ENCODE data around the gene ALG2.
"Not testable (repeated sequence)": the region's sequence is repeated elsewhere in the genome, so short reads cannot be mapped to it uniquely, and the experiment has no call there.

ALG2 gene

GRCh38 chr9:99220011-99220410 lies 1.7 kb downstream of the ALG2 start:
- H3K9me3 ChIP-seq (ENCODE audit: control insufficient read depth, low read length): no peaks in the 10 kb centered on the region
- WGBS, 2 experiments (ENCODE audit: insufficient coverage in 2 of 2): 100% methylated on average over 2 of the region's 4 CpGs; no CpG with 5 or more reads in 1 of the 2 experiments
- peak overlapping the region; percentile 92 for H3K4me3 ChIP-seq (ENCODE audit: extremely low read depth, insufficient read depth, low read length, poor library complexity, severe bottlenecking)
- no peaks in the 10 kb centered on the region for H3K4me1 ChIP-seq (ENCODE audit: control insufficient read depth, insufficient read depth, low read length, poor library complexity, severe bottlenecking)
- peaks cover 49% of the 10 kb centered on the region for H3K36me3 ChIP-seq (ENCODE audit: control insufficient read depth, insufficient read depth, low read length)
- H3K27ac ChIP-seq (ENCODE audit: low read depth, low read length, severe bottlenecking): no peak overlapping the region

DNA sequence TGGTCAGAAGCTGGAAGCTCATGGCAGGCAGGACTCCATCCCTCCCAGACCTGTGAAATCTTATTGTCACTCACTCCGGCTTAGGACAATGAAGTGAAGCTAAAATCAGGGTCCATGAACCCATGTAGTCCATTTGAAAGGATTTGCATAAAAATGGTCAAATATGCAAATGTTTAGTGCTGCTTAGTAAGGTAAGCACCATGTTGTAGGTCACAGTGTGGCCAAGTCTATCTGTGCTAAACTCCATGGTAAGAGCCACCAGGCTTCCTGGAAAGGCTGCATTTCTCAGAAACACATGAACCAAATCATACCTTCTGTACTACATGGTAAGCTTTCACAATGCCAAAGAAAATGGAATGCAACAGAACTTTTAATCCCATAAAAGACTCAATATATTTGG lies 5.7 kb downstream of the ALG2 start:
- Histone ChIP-seq H3K4me3 (ENCODE audit: extremely low read depth, insufficient read depth, low read length, poor library complexity, severe bottlenecking) (no peak overlapping the region), H3K4me1 (ENCODE audit: control insufficient read depth, insufficient read depth, low read length, poor library complexity, severe bottlenecking) (no peaks in the 10 kb centered on the region), H3K9me3 (ENCODE audit: control insufficient read depth, low read length) (no peaks in the 10 kb centered on the region), H3K36me3 (ENCODE audit: control insufficient read depth, insufficient read depth, low read length) (peaks cover 34% of the 10 kb centered on the region), H3K27ac (ENCODE audit: low read depth, low read length, severe bottlenecking) (no peak overlapping the region)
- 100% methylated on average over 1 of the region's 1 CpG for WGBS, 2 experiments (ENCODE audit: insufficient coverage in 2 of 2)

GRCh38 chr9:99213197-99213596 lies 8.5 kb downstream of the ALG2 start:
- H3K4me3 ChIP-seq (ENCODE audit: extremely low read depth, insufficient read depth, low read length, poor library complexity, severe bottlenecking): no peak overlapping the region
- no peaks in the 10 kb centered on the region for H3K9me3 ChIP-seq (ENCODE audit: control insufficient read depth, low read length)
- H3K27ac ChIP-seq (ENCODE audit: low read depth, low read length, severe bottlenecking): no peak overlapping the region
- peaks cover 23% of the 10 kb centered on the region for H3K36me3 ChIP-seq (ENCODE audit: control insufficient read depth, insufficient read depth, low read length)
- H3K4me1 ChIP-seq (ENCODE audit: control insufficient read depth, insufficient read depth, low read length, poor library complexity, severe bottlenecking): no peaks in the 10 kb centered on the region
- WGBS, 2 experiments (ENCODE audit: insufficient coverage in 2 of 2): no CpG with 5 or more reads among the region's 1 CpG

DNA sequence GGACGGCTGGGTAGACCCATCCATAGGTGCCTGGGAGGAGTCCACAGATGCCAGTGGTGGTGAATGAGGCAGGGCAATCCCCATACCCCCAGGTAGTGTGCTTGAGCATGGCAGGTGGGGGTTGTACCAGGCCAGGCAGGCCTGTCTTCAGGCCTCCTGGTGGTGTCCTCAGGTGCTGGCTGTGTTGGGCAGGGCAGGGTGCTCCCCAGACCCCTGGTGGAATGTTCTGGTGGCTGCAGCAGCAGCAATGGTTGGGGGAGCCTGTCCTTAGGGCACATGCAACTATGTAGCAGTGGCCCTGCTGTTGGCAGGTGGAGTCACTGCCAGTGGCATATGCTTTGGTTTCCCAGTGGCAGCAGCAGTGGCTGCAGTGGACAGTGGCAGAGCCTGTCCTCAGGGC lies 10.0 kb downstream of the ALG2 start:
- no peak overlapping the region for H3K4me3 ChIP-seq (ENCODE audit: extremely low read depth, insufficient read depth, low read length, poor library complexity, severe bottlenecking)
- WGBS, 2 experiments (ENCODE audit: insufficient coverage in 2 of 2): no CpG with 5 or more reads among the region's 1 CpG
- H3K27ac ChIP-seq (ENCODE audit: low read depth, low read length, severe bottlenecking): no peak overlapping the region
- H3K9me3 ChIP-seq (ENCODE audit: control insufficient read depth, low read length): no peaks in the 10 kb centered on the region
- H3K36me3 ChIP-seq (ENCODE audit: control insufficient read depth, insufficient read depth, low read length): peaks cover 9% of the 10 kb centered on the region
- H3K4me1 ChIP-seq (ENCODE audit: control insufficient read depth, insufficient read depth, low read length, poor library complexity, severe bottlenecking): no peaks in the 10 kb centered on the region

GRCh38 chr9:99210572-99210971 lies 11.2 kb downstream of the ALG2 start:
- H3K36me3 ChIP-seq (ENCODE audit: control insufficient read depth, insufficient read depth, low read length): peaks cover under 1% of the 10 kb centered on the region
- H3K9me3 ChIP-seq (ENCODE audit: control insufficient read depth, low read length): no peaks in the 10 kb centered on the region
- H3K27ac ChIP-seq (ENCODE audit: low read depth, low read length, severe bottlenecking): no peak overlapping the region
- no peak overlapping the region for H3K4me3 ChIP-seq (ENCODE audit: extremely low read depth, insufficient read depth, low read length, poor library complexity, severe bottlenecking)
- H3K4me1 ChIP-seq (ENCODE audit: control insufficient read depth, insufficient read depth, low read length, poor library complexity, severe bottlenecking): no peaks in the 10 kb centered on the region

- no peak overlapping the region for H3K4me3 ChIP-seq (ENCODE audit: extremely low read depth, insufficient read depth, low read length, poor library complexity, severe bottlenecking)
- no peaks in the 10 kb centered on the region for H3K36me3 ChIP-seq (ENCODE audit: control insufficient read depth, insufficient read depth, low read length)
- no peaks in the 10 kb centered on the region for H3K4me1 ChIP-seq (ENCODE audit: control insufficient read depth, insufficient read depth, low read length, poor library complexity, severe bottlenecking)
- WGBS, 2 experiments (ENCODE audit: insufficient coverage in 2 of 2): 76 to 88% methylated on average over 3 to 5 of the region's 5 CpGs
- H3K27ac ChIP-seq (ENCODE audit: low read depth, low read length, severe bottlenecking): no peak overlapping the region
- H3K9me3 ChIP-seq (ENCODE audit: control insufficient read depth, low read length): no peaks in the 10 kb centered on the region
These were observed 20.1 kb downstream of the ALG2 start for GRCh38 chr9:99201603-99202002.

- Histone ChIP-seq H3K9me3 (ENCODE audit: control insufficient read depth, low read length) (no peaks in the 10 kb centered on the region), H3K4me1 (ENCODE audit: control insufficient read depth, insufficient read depth, low read length, poor library complexity, severe bottlenecking) (no peaks in the 10 kb centered on the region), H3K27ac (ENCODE audit: low read depth, low read length, severe bottlenecking) (no peak overlapping the region), H3K36me3 (ENCODE audit: control insufficient read depth, insufficient read depth, low read length) (no peaks in the 10 kb centered on the region), H3K4me3 (ENCODE audit: extremely low read depth, insufficient read depth, low read length, poor library complexity, severe bottlenecking) (no peak overlapping the region)
- WGBS, 2 experiments (ENCODE audit: insufficient coverage in 2 of 2): 84 to 87% methylated on average over 7 to 8 of the region's 8 CpGs
These were observed 21.7 kb downstream of the ALG2 start for GRCh38 chr9:99199938-99200539.

DNA sequence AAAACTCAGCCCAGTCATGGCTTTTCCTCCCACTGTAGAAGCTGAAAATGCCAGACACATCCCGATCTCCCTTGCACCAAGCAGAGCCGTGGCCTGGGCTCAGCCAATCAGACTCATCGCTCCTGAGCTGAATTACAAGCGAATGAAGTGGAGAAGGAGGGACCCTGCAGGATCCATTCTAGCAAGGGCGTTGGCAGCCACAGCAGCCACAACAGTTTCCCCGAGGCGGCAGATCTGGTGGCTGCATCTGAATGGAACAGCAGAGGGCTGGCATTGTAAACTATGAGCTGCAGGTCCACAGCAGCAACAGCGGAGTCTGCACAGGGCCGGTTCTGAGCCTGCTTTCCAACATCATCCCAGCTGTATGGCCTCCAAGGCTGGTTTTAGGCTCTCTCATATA lies 23.8 kb downstream of the ALG2 start:
- Histone ChIP-seq H3K9me3 (ENCODE audit: control insufficient read depth, low read length) (no peaks in the 10 kb centered on the region), H3K27ac (ENCODE audit: low read depth, low read length, severe bottlenecking) (no peak overlapping the region), H3K4me1 (ENCODE audit: control insufficient read depth, insufficient read depth, low read length, poor library complexity, severe bottlenecking) (no peaks in the 10 kb centered on the region), H3K36me3 (ENCODE audit: control insufficient read depth, insufficient read depth, low read length) (no peaks in the 10 kb centered on the region), H3K4me3 (ENCODE audit: extremely low read depth, insufficient read depth, low read length, poor library complexity, severe bottlenecking) (no peak overlapping the region)
- 67 to 68% methylated on average over 3 to 8 of the region's 9 CpGs for WGBS, 2 experiments (ENCODE audit: insufficient coverage in 2 of 2)

GRCh38 chr9:99197124-99197630 lies 24.6 kb downstream of the ALG2 start:
- H3K4me3 ChIP-seq (ENCODE audit: extremely low read depth, insufficient read depth, low read length, poor library complexity, severe bottlenecking): no peak overlapping the region
- H3K9me3 ChIP-seq (ENCODE audit: control insufficient read depth, low read length): no peaks in the 10 kb centered on the region
- H3K4me1 ChIP-seq (ENCODE audit: control insufficient read depth, insufficient read depth, low read length, poor library complexity, severe bottlenecking): no peaks in the 10 kb centered on the region
- no peak overlapping the region for H3K27ac ChIP-seq (ENCODE audit: low read depth, low read length, severe bottlenecking)
- H3K36me3 ChIP-seq (ENCODE audit: control insufficient read depth, insufficient read depth, low read length): no peaks in the 10 kb centered on the region
- 88 to 100% methylated on average over 2 to 3 of the region's 3 CpGs for WGBS, 2 experiments (ENCODE audit: insufficient coverage in 2 of 2)

DNA sequence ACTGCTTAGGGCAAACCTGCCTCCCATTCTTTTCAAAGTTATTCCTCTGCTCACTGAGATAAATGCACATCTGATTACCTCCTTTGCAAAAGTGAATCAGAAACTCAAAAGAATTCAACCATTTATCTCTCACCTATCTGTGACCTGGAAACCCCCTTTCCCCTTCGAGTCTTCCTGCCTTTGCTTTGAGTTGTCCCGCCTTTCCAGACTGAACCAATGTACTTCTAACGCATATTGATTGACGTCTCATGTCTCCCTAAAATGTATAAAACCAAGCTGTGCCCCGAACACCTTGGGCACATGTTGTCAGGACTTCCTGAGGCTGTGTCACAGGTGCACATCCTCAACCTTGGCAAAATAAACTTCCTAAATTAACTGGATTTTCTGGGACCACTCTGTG lies 25.3 kb downstream of the ALG2 start:
- WGBS, 2 experiments (ENCODE audit: insufficient coverage in 2 of 2): 89% methylated on average over 5 of the region's 5 CpGs
- not testable (repeated sequence) for H3K4me1 ChIP-seq (ENCODE audit: control insufficient read depth, insufficient read depth, low read length, poor library complexity, severe bottlenecking); H3K4me3 ChIP-seq (ENCODE audit: extremely low read depth, insufficient read depth, low read length, poor library complexity, severe bottlenecking); H3K27ac ChIP-seq (ENCODE audit: low read depth, low read length, severe bottlenecking); H3K9me3 ChIP-seq (ENCODE audit: control insufficient read depth, low read length); H3K36me3 ChIP-seq (ENCODE audit: control insufficient read depth, insufficient read depth, low read length)

DNA sequence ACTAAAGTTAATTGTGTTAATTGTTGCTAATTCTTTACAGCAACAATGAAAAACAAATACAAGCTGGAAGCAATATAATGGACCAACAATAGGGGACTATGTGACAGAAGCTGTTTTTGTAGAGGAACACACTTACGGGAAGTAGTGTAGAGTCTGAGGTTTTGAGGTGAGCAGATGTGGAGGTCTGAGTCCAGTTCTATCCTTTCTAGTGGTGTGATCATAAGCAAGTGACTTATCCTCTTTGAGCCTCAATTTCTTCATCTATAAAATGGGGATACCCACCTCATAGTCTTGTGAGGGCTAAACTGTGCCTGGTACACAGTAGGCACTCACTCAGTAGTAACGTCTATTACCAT lies 28.3 kb downstream of the ALG2 start:
- Histone ChIP-seq H3K4me1 (ENCODE audit: control insufficient read depth, insufficient read depth, low read length, poor library complexity, severe bottlenecking) (no peaks in the 10 kb centered on the region), H3K27ac (ENCODE audit: low read depth, low read length, severe bottlenecking) (no peak overlapping the region)
- 100% methylated on average over 1 of the region's 2 CpGs; no CpG with 5 or more reads in 1 of the 2 experiments for WGBS, 2 experiments (ENCODE audit: insufficient coverage in 2 of 2)

More for the DNA sequence above, 28.3 kb downstream of the ALG2 start:
- Histone ChIP-seq H3K4me3 (ENCODE audit: extremely low read depth, insufficient read depth, low read length, poor library complexity, severe bottlenecking) (no peak overlapping the region), H3K36me3 (ENCODE audit: control insufficient read depth, insufficient read depth, low read length) (no peaks in the 10 kb centered on the region), H3K9me3 (ENCODE audit: control insufficient read depth, low read length) (no peaks in the 10 kb centered on the region)

Measured in mesodermal cell (in vitro differentiated cells).